ENCODE data around the gene BDNF.

Gene BDNF

GRCh38 chr11:27623945-27624523, 76.2 kb downstream of the BDNF start:
- no peak for DNase-seq

GRCh38 chr11:27622541-27623300, 77.5 kb downstream of the BDNF start:
- DNase-seq: no peak

GRCh38 chr11:27621405-27622161, 78.7 kb downstream of the BDNF start:
- DNase-seq: no peak

- no peak for DNase-seq
Observed at GRCh38 chr11:27619763-27620335, 80.4 kb downstream of the BDNF start.

- no peak for DNase-seq
Observed at GRCh38 chr11:27619039-27619574, 81.1 kb downstream of the BDNF start.

- no peak for DNase-seq
Observed at GRCh38 chr11:27618281-27618915, 81.9 kb downstream of the BDNF start.

- no peak for DNase-seq
Observed at GRCh38 chr11:27616711-27617110, 83.5 kb downstream of the BDNF start.

- no peak for DNase-seq
Observed at GRCh38 chr11:27615833-27616232, 84.4 kb downstream of the BDNF start.

GRCh38 chr11:27614092-27614491, 86.2 kb downstream of the BDNF start:
- DNase-seq: no peak

- no peak for DNase-seq
Observed at GRCh38 chr11:27612932-27613880, 87.0 kb downstream of the BDNF start.

GRCh38 chr11:27611947-27612455, 88.3 kb downstream of the BDNF start:
- no peak for DNase-seq

GRCh38 chr11:27611390-27611789, 88.9 kb downstream of the BDNF start:
- DNase-seq: no peak

- no peak for DNase-seq
Observed at GRCh38 chr11:27610946-27611345, 89.3 kb downstream of the BDNF start.

- no peak for DNase-seq
Observed at GRCh38 chr11:27610280-27610679, 90.0 kb downstream of the BDNF start.

- DNase-seq: no peak
Observed at GRCh38 chr11:27608951-27609350, 91.3 kb downstream of the BDNF start.

GRCh38 chr11:27605422-27605821, 94.8 kb downstream of the BDNF start:
- DNase-seq: no peak

Measured in bone marrow (tissue), 2 donors.